Measurements from ENCODE around the gene PAPPA. TPM values are rescaled to one million over a fixed set of nuclear protein-coding genes. Genes with fewer than 3 reads are reported as not detected.

Gene PAPPA
- total and polyA plus RNA-seq, 12 donors: 0.22 to 23.9 (median 5.7) TPM

DNA sequence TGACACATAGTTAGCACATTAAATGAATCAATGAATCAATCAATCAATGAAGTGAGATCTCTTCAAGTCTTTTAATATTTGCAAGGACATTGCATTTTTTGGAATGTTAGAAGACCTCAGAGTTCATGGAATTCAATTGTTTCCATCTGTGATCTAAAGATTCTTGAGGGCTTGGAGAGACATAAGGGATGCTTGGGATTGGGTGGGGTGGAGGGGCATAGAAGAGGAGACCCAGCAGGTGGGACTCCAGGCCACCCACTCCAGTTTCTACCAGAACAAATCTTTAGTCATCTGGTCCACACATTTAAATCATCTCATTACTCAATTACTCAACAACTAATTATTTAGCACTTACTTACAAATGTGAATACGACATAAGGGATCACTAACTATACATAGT lies 282.5 kb downstream of the PAPPA start:
- Histone ChIP-seq H3K36me3 (replicated peaks in 1 of 2) (no peaks in the 10 kb centered on the region), H3K4me3 (no peak overlapping the region), H3K27ac (no peak overlapping the region), H3K4me1 (replicated peaks in 1 of 2) (peaks cover 0 to 4% of the 10 kb centered on the region in 2 donors), H3K27me3 (no peaks in the 10 kb centered on the region), H3K9me3 (replicated peaks in 1 of 3) (no peaks in the 10 kb centered on the region)
- DNase-seq: no peak
- intact Hi-C loops (cut with DNase I): no loop called here
- 96 to 100% (median 98%) methylated on average over 1 of the region's 1 CpG for WGBS, 4 donors
- TF ChIP-seq, protein P1, sequence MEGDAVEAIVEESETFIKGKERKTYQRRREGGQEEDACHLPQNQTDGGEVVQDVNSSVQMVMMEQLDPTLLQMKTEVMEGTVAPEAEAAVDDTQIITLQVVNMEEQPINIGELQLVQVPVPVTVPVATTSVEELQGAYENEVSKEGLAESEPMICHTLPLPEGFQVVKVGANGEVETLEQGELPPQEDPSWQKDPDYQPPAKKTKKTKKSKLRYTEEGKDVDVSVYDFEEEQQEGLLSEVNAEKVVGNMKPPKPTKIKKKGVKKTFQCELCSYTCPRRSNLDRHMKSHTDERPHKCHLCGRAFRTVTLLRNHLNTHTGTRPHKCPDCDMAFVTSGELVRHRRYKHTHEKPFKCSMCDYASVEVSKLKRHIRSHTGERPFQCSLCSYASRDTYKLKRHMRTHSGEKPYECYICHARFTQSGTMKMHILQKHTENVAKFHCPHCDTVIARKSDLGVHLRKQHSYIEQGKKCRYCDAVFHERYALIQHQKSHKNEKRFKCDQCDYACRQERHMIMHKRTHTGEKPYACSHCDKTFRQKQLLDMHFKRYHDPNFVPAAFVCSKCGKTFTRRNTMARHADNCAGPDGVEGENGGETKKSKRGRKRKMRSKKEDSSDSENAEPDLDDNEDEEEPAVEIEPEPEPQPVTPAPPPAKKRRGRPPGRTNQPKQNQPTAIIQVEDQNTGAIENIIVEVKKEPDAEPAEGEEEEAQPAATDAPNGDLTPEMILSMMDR (IDR thresholded peaks at IDR 0.05): no peak
- no peak for TF ChIP-seq POLR2A (IDR thresholded peaks at IDR 0.05)

DNA sequence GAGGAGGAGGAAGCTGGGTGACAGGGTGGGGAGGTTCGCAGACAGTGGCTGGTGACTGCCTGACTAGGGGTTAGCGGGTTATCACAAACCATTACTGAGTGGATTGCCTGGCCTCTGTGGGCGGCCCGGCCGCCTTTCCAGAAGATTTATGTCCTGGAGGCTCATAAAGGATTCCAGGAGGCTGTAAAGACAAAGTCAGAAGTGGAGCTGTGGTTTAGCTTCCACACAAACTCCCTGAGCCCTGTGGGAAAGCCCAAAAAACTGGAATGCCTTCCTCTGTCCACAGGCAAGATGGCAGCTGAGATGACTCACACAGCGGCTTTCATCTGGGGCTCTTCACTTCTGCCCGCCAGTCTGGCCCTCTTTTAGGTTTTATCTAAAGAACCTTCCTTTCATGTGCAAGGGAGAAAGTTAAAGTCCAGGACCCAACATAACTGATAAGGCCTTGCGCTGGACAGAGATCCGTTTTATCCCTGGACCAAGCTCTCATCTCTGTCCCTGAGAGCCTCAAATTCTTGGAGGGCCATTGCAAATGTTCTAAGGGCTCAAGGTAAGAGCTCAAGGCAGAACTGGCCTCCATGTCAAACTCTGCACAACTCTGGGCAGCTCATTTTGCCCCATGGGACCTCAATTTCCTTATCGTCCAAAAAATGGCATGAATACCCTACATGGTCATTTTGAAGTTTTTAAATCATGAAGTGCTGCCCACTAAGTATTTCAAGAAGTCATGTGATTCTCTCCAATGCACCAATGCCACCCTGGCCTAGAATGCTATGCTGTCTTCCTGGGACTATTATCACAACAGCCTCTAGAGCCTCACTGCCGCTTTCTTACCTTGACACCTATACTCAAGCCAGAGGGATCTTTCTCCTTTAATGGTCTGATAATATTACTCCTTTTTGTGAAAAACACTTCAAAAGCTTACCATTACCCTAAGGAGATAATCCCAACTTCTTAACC lies 284.1 kb downstream of the PAPPA start:
- Histone ChIP-seq H3K27me3 (no peaks in the 10 kb centered on the region), H3K9me3 (replicated peaks in 1 of 3) (no peaks in the 10 kb centered on the region), H3K4me1 (replicated peaks in 1 of 2) (peaks cover 0 to 4% of the 10 kb centered on the region in 2 donors), H3K36me3 (replicated peaks in 1 of 2) (no peaks in the 10 kb centered on the region), H3K27ac (no peak overlapping the region), H3K4me3 (no peak overlapping the region)
- WGBS, 4 donors: 81 to 86% (median 83%) methylated on average over 10 to 11 of the region's 11 CpGs
- peak in 5 of 7 donors; percentile 8 to 30 (median 25) for DNase-seq
- intact Hi-C loops (cut with DNase I): no loop called here
- TF ChIP-seq POLR2A (IDR thresholded peaks at IDR 0.05): no peak
- TF ChIP-seq, protein P1 (IDR thresholded peaks at IDR 0.05): no peak

DNA sequence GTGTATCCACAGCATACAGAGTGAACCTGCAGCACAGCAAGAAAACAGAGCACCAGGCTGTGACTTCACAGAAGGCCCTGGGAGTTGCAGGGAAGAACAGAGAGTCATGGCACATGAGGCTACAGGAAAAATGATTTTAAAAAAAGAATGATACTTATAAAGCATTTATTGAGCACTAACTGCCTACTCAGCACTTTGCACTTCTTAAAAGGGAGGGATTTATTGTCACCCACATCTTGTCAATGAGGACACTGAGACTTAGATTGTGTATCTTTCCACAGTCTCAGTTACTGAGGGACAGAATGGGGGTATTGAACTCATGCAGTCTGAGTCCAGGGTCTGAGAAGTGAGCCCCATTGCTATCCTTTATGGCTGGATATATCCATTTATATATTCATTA lies 288.9 kb downstream of the PAPPA start:
- Histone ChIP-seq H3K27ac (no peak overlapping the region), H3K9me3 (replicated peaks in 1 of 3) (no peaks in the 10 kb centered on the region), H3K36me3 (replicated peaks in 1 of 2) (no peaks in the 10 kb centered on the region), H3K4me1 (replicated peaks in 1 of 2) (no peaks in the 10 kb centered on the region), H3K4me3 (no peak overlapping the region), H3K27me3 (no peaks in the 10 kb centered on the region)
- intact Hi-C loops (cut with DNase I): no loop called here
- no peak for DNase-seq
- TF ChIP-seq POLR2A (IDR thresholded peaks at IDR 0.05): no peak
- TF ChIP-seq, protein P1 (IDR thresholded peaks at IDR 0.05): no peak

DNA sequence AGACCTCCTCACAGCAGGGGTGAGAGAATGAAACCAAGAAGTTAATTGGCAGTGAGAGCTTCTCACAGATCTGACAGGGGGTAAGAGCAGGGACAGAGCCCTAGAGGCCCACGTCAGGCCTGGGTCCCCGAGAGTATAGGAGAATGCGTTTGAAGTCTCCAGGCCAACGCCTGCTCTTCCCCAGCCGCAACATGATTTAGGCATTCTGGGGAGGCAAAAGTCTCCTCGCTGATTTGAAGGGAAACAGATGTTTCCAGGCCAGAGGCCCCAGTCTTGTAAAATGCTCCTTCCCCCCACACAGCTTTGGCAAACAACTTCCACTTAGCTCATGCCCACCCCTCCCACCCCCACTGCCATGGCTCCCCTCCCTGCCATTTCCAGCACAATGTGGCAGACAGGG lies 294.3 kb downstream of the PAPPA start:
- peak in 1 of 7 donors; percentile 22 for DNase-seq

More for the DNA sequence above, 294.3 kb downstream of the PAPPA start:
- Histone ChIP-seq H3K36me3 (replicated peaks in 1 of 2) (no peaks in the 10 kb centered on the region), H3K27me3 (no peaks in the 10 kb centered on the region), H3K9me3 (replicated peaks in 1 of 3) (no peaks in the 10 kb centered on the region), H3K4me1 (replicated peaks in 1 of 2) (no peaks in the 10 kb centered on the region), H3K4me3 (no peak overlapping the region), H3K27ac (peak overlapping the region in 1 of 5 donors; percentile 50)
- 55 to 79% (median 65%) methylated on average over 6 of the region's 6 CpGs for WGBS, 4 donors
- TF ChIP-seq, protein P1 (IDR thresholded peaks at IDR 0.05): no peak
- no peak for TF ChIP-seq POLR2A (IDR thresholded peaks at IDR 0.05)
- intact Hi-C loops (cut with DNase I): no loop called here

Measured in adrenal gland (tissue), 12 donors.